ENCODE data around the gene RAB31. TPM values are rescaled to one million over a fixed set of nuclear protein-coding genes. Genes with fewer than 3 reads are reported as not detected.

RAB31 gene
- total and polyA plus RNA-seq, 2 of the 13 experiments (the other 11 are each of a cell fraction or from before 2014, with no cell fraction given), result 1.1 to 1.7 TPM

DNA sequence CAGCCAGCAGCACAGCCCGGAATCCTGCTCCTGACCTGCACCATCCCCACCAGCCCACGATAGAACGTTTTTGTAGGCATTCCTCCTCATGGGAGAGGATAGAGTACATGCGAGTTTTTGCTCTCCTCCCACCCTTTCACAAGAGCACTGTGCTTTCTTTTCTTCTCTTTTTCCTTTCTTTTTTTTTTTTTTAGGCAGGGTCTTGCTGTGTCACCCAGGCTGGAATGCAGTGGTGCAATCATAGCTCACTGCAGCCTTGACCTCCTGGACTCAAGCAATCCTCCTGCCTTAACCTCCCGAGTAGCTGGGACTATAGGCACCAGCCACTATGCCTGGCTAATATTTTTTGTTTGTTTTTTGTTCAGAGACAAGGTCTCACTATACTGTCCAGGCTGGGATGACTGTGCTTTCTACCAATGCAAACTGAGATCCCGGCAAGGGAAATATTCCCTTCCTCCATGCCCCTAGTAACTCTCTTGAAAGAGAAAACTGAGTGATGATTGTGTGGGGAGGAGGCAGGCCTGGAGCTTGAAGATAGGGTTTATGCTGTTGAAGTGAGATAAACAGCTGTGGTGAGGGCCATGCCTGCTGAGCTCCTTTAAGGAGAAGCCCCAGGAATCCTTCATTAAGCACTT is 95.1 kb downstream of the RAB31 start (continued):
- TF ChIP-seq, protein P1, sequence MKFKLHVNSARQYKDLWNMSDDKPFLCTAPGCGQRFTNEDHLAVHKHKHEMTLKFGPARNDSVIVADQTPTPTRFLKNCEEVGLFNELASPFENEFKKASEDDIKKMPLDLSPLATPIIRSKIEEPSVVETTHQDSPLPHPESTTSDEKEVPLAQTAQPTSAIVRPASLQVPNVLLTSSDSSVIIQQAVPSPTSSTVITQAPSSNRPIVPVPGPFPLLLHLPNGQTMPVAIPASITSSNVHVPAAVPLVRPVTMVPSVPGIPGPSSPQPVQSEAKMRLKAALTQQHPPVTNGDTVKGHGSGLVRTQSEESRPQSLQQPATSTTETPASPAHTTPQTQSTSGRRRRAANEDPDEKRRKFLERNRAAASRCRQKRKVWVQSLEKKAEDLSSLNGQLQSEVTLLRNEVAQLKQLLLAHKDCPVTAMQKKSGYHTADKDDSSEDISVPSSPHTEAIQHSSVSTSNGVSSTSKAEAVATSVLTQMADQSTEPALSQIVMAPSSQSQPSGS (CRISPR knock-in tag; IDR thresholded peaks at IDR 0.05), result peak; percentile 31; the same call in 1 of the 2 replicates
- TF ChIP-seq ZFP62 (CRISPR knock-in tag; IDR thresholded peaks at IDR 0.05) (no peak), RCOR2 (CRISPR knock-in tag; IDR thresholded peaks at IDR 0.05) (peak; percentile 94), SP1 (IDR thresholded peaks at IDR 0.05) (no peak), SP1 (CRISPR knock-in tag; IDR thresholded peaks at IDR 0.05) (no peak), HNF4A (CRISPR knock-in tag; IDR thresholded peaks at IDR 0.05) (peak; percentile 90), JUN (CRISPR knock-in tag; IDR thresholded peaks at IDR 0.05) (0 out of 2 replicates have a peak, but pooled peaks have one; percentile 32), ATF7 (IDR thresholded peaks at IDR 0.05) (no peak), ATF7 (CRISPR knock-in tag; IDR thresholded peaks at IDR 0.05) (0 out of 2 replicates have a peak, but pooled peaks have one; percentile 52), ZMYM3 (CRISPR knock-in tag; IDR thresholded peaks at IDR 0.05) (peak; percentile 91), ZNF232 (CRISPR knock-in tag; IDR thresholded peaks at IDR 0.05; ENCODE audit: borderline replicate concordance) (no peak), ZMYM2 (CRISPR knock-in tag; IDR thresholded peaks at IDR 0.05) (peak; percentile 89; the same call in 1 of the 2 replicates), SP4 (CRISPR knock-in tag; IDR thresholded peaks at IDR 0.05) (no peak), FOXJ3 (CRISPR knock-in tag; IDR thresholded peaks at IDR 0.05; ENCODE audit: borderline replicate concordance) (0 out of 2 replicates have a peak, but pooled peaks have one; percentile 22), ZBTB1 (CRISPR knock-in tag; IDR thresholded peaks at IDR 0.05; ENCODE audit: borderline replicate concordance) (no peak), FOSL1 (CRISPR knock-in tag; IDR thresholded peaks at IDR 0.05; ENCODE audit: borderline replicate concordance) (0 out of 2 replicates have a peak, but pooled peaks have one; percentile 11), KDM6A (CRISPR knock-in tag; IDR thresholded peaks at IDR 0.05; ENCODE audit: low read depth) (0 out of 2 replicates have a peak, but pooled peaks have one; percentile 22), ZNF468 (CRISPR knock-in tag; IDR thresholded peaks at IDR 0.05) (no peak), ZNF775 (CRISPR knock-in tag; IDR thresholded peaks at IDR 0.05; ENCODE audit: borderline replicate concordance) (no peak), ZNF20 (CRISPR knock-in tag; IDR thresholded peaks at IDR 0.05) (no peak), ZNF788 (CRISPR knock-in tag; IDR thresholded peaks at IDR 0.05; ENCODE audit: borderline replicate concordance) (no peak), BORCS8-MEF2B (CRISPR knock-in tag; IDR thresholded peaks at IDR 0.05) (no peak)
- TF ChIP-seq, protein P2, sequence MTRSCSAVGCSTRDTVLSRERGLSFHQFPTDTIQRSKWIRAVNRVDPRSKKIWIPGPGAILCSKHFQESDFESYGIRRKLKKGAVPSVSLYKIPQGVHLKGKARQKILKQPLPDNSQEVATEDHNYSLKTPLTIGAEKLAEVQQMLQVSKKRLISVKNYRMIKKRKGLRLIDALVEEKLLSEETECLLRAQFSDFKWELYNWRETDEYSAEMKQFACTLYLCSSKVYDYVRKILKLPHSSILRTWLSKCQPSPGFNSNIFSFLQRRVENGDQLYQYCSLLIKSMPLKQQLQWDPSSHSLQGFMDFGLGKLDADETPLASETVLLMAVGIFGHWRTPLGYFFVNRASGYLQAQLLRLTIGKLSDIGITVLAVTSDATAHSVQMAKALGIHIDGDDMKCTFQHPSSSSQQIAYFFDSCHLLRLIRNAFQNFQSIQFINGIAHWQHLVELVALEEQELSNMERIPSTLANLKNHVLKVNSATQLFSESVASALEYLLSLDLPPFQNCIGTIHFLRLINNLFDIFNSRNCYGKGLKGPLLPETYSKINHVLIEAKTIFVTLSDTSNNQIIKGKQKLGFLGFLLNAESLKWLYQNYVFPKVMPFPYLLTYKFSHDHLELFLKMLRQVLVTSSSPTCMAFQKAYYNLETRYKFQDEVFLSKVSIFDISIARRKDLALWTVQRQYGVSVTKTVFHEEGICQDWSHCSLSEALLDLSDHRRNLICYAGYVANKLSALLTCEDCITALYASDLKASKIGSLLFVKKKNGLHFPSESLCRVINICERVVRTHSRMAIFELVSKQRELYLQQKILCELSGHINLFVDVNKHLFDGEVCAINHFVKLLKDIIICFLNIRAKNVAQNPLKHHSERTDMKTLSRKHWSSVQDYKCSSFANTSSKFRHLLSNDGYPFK (CRISPR knock-in tag; IDR thresholded peaks at IDR 0.05; ENCODE audit: borderline replicate concordance), result no peak
- TF ChIP-seq, protein P3, sequence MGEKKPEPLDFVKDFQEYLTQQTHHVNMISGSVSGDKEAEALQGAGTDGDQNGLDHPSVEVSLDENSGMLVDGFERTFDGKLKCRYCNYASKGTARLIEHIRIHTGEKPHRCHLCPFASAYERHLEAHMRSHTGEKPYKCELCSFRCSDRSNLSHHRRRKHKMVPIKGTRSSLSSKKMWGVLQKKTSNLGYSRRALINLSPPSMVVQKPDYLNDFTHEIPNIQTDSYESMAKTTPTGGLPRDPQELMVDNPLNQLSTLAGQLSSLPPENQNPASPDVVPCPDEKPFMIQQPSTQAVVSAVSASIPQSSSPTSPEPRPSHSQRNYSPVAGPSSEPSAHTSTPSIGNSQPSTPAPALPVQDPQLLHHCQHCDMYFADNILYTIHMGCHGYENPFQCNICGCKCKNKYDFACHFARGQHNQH (CRISPR knock-in tag; IDR thresholded peaks at IDR 0.05), result no peak
